HG03354 (cell line): ENCODE data around the gene DAZAP2.
A peak's percentile ranks its signal among the peaks of the same experiment; 100 is the strongest.
"Not testable (repeated sequence)": the region's sequence is repeated elsewhere in the genome, so short reads cannot be mapped to it uniquely, and the experiment has no call there.

Experiments used
- ATAC-seq: cut with Tn5 transposase; IDR thresholded peaks from one replicate; pipeline ENCODE4 v1.9.1; 2021; ENCODE audit warnings: mild to moderate bottlenecking; ENCODE audit not compliant: unreplicated experiment, poor library complexity, severe bottlenecking

DAZAP2 gene

GRCh38 chr12:51216642-51217041, 22.0 kb upstream of the DAZAP2 start:
- no peak for ATAC-seq

GRCh38 chr12:51217133-51217967, 21.3 kb upstream of the DAZAP2 start:
- peak; percentile 43 for ATAC-seq

GRCh38 chr12:51217968-51218606, 20.5 kb upstream of the DAZAP2 start, which contains the start of gene POU6F1:
POU6F1 (minus strand) TSS chr12:51218062; CDS start chr12:51206836, 11,226 bp downstream.
- peak; percentile 86 for ATAC-seq

GRCh38 chr12:51218607-51219161, 19.9 kb upstream of the DAZAP2 start:
- ATAC-seq, result no peak

GRCh38 chr12:51219322-51219721, 19.3 kb upstream of the DAZAP2 start:
- no peak for ATAC-seq

GRCh38 chr12:51219857-51220256, 18.8 kb upstream of the DAZAP2 start:
- not testable (repeated sequence) for ATAC-seq

- no peak for ATAC-seq
Measured at GRCh38 chr12:51222461-51222860, 16.2 kb upstream of the DAZAP2 start.

GRCh38 chr12:51224625-51225024, 14.0 kb upstream of the DAZAP2 start:
- ATAC-seq, result no peak

- no peak for ATAC-seq
Measured at GRCh38 chr12:51225234-51225633, 13.4 kb upstream of the DAZAP2 start.

GRCh38 chr12:51225771-51226170, 12.9 kb upstream of the DAZAP2 start:
- no peak for ATAC-seq

GRCh38 chr12:51227112-51227511, 11.5 kb upstream of the DAZAP2 start:
- not testable (repeated sequence) for ATAC-seq

- no peak for ATAC-seq
Measured at GRCh38 chr12:51227962-51228361, 10.7 kb upstream of the DAZAP2 start.

- no peak for ATAC-seq
Measured at GRCh38 chr12:51229116-51229809, 9.4 kb upstream of the DAZAP2 start.

- no peak for ATAC-seq
Measured at GRCh38 chr12:51232642-51233041, 6.0 kb upstream of the DAZAP2 start.

GRCh38 chr12:51234530-51234929, 4.1 kb upstream of the DAZAP2 start:
- no peak for ATAC-seq

- ATAC-seq, result peak; percentile 6
Measured at GRCh38 chr12:51238037-51238509, 553 bp upstream of the DAZAP2 start.

GRCh38 chr12:51240971-51241370, 2.3 kb downstream of the DAZAP2 start:
- no peak for ATAC-seq

- no peak for ATAC-seq
Measured at GRCh38 chr12:51242120-51242519, 3.5 kb downstream of the DAZAP2 start.

- no peak for ATAC-seq
Measured at GRCh38 chr12:51242876-51243275, 4.2 kb downstream of the DAZAP2 start.

- ATAC-seq, result no peak
Measured at GRCh38 chr12:51244269-51244668, 5.6 kb downstream of the DAZAP2 start.
